Heart left ventricle (tissue), 16 donors: ENCODE data around the gene PTCD1. TPM values are rescaled to one million over a fixed set of nuclear protein-coding genes. Genes with fewer than 3 reads are reported as not detected.

ENCODE experiments used
- ATAC-seq, 4 donors: fragments of 200-7000 bp; cut with Tn5 transposase; one replicate each; pipeline ENCODE4 v1.9.1; 2020 to 2022; ENCODE audit warnings: moderate library complexity in 4 of 4, mild to moderate bottlenecking in 3 of 4, moderate number of reproducible peaks in 1 of 4
- DNase-seq, 5 donors: peaks; one replicate each; pipeline ENCODE4 v3.0.0-alpha.2; 2020
- H3K27ac ChIP-seq, 12 donors: fragments of 200-600 bp; sonication (generic) in 4 of 12; one replicate each; pipeline versions ENCODE4 v1.5.0 to v1.8.0; 2016 to 2022; ENCODE audit warnings: mild to moderate bottlenecking in 2 of 12
- H3K27me3 ChIP-seq, 9 donors: fragments of 200-600 bp; sonication (generic) in 2 of 9; one replicate each; pipeline versions ENCODE4 v1.5.1 to v1.8.0; 2016 to 2022; ENCODE audit warnings: mild to moderate bottlenecking in 3 of 9
- H3K36me3 ChIP-seq, 9 donors: fragments of 200-600 bp; sonication (generic) in 2 of 9; one replicate each; pipeline versions ENCODE4 v1.5.0 to v1.8.0; 2018 to 2022; ENCODE audit warnings: mild to moderate bottlenecking in 2 of 9
- H3K4me1 ChIP-seq, 12 donors: fragments of 200-600 bp; sonication (generic) in 4 of 12; one replicate each; pipeline versions ENCODE4 v1.5.0 to v1.8.0; 2016 to 2022; ENCODE audit warnings: mild to moderate bottlenecking in 3 of 12
- H3K4me3 ChIP-seq, 12 donors: fragments of 200-600 bp; sonication (generic) in 4 of 12; one replicate each; pipeline versions ENCODE4 v1.5.0 to v1.8.0; 2017 to 2022; ENCODE audit warnings: mild to moderate bottlenecking in 9 of 12, moderate library complexity in 4 of 12
- H3K9me3 ChIP-seq, 12 donors: fragments of 200-600 bp; sonication (generic) in 4 of 12; one replicate each; pipeline versions ENCODE4 v1.5.0 to v1.8.0; 2016 to 2022; ENCODE audit warnings: mild to moderate bottlenecking in 1 of 12
- POLR2A ChIP-seq, 2 donors: fragments of 450-650 bp; IDR thresholded peaks; one replicate each; pipeline ENCODE4 v1.6.1; 2017; ENCODE audit warnings: antibody characterized with exemption in 2 of 2, mild to moderate bottlenecking in 2 of 2, moderate library complexity in 2 of 2
- WGBS, 4 donors: extraction: QIAGEN DNeasy Blood & Tissue Kit in 2 of 4; methylation state at CpG; one replicate each; pipeline versions ENCODE4 v1.1.5 to v1.1.7; 2013 to 2018; 5-methylcytosine and 5-hydroxymethylcytosine counted together
- intact Hi-C, 10 donors: fragments of 100-400 bp; cut with DNase I; formaldehyde crosslinking; loops; one replicate each; pipeline versions ENCODE4 v1.11.1 to v1.14.2; 2022
- polyA plus RNA-seq, 2 donors: library from polyadenylated mRNA; stranded (reverse); fragments of 200-250 nt; gene quantifications; one replicate each; pipeline ENCODE4 v1.2.3, GENCODE V29; 2013
- total RNA-seq, 9 donors: library from RNA; depleted of rRNA in 2 of 9; stranded (reverse); fragments of >200 nt in 2 of 9; fragmentation: NEBNext Ultra II Directional in 3 of 9; extraction: Animal tissue kit (Norgen Biotek cat#: 25700) in 3 of 9; gene quantifications; one replicate each; pipeline versions ENCODE4 v1.1.0 to v1.2.4, GENCODE V29; 2016 to 2023
- TF ChIP-seq, protein P1 (sequence below), 12 donors: fragments of 200-600 bp; sonication (generic) in 4 of 12; IDR thresholded peaks; one replicate each; pipeline versions ENCODE4 v1.5.0 to v1.8.0; 2018 to 2022; ENCODE audit warnings: antibody characterized with exemption in 12 of 12, mild to moderate bottlenecking in 5 of 12
- donor health status: ischemic (EF 13 %, LVEDD 7.1; RV severe dilation, severe dysfunction).
- donor health status: healthy with polysubstance abuse.
- donor health status: DM: no; HTN: yes; CAD: no.
- donor health status: DM: no; HTN: no; CAD: no.
- donor health status: ischemic (EF 25% LVEDD 6.9; RV normal size, moderate dysfunction).
- donor health status: ischemic (EF 25% LVEDD 5.7; RV mildly dilated, moderate dysfunction).
- donor health status: healthy.
- donor health status: DM: yes; HTN: yes; CAD: no.
- donor health status: ischemic (EF 35%, LVEDD 5.7; RV mildly dilated, moderate dysfunction).
- donor health status: nonischemic (EF 11% LVEDD 7.7; RV severe dilation, severe dysfunction).
- donor health status: DM: yes; HTN: yes; CAD: no.
- donor health status: PGD.
- donor health status: ischemic (EF 29% LVEDD 5.4; RV normal size, mild dysfunction).
- donor health status: nonischemic (EF 23%, LVEDD 6.1; RV moderate dilation, normal function).

Gene PTCD1
- total and polyA plus RNA-seq, 11 donors: 2.1 to 9.0 (median 3.7) TPM

DNA sequence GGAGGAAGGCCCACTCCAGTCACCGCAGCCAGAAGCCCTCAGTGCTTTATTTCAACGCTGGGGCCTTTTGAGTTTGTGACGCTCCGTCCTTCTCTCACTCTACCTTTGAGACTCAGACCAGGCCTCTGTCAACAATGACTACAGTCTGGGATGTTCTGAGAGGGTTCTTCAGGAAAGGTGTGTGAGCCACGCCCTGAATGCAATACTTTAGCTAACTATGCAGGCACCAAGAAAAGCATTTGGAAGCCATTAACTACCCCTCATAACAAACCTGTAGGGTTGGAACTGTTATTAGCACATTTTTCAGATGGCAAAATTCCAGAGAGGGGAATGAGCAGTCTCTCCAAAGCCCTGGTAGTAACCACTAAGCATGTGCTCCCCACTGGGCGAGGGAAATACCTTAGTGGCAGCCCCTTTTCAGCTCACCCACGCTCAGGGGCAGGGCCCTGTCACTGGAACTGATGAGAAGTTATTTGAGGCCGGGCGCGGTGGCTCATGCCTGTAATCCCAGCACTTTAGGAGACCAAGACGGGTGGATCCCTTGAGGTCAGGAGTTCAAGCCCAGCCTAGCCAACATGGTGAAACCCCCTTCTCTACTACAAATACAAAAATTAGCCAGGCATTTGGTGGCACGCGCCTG is 69.7 kb downstream of the PTCD1 start:
- no peak overlapping the region for H3K27ac ChIP-seq
- DNase-seq: no peak
- H3K4me3 ChIP-seq: no peak overlapping the region
- no peaks in the 10 kb centered on the region for H3K9me3 ChIP-seq
- 93 to 96% (median 95%) methylated on average over 13 of the region's 13 CpGs for WGBS, 4 donors
- no peak for ATAC-seq
- intact Hi-C loops: loop anchor here in 2 of 10 donors (5.0 to 10.0 kb wide), 2 partner anchors 38 to 46 kb away; partner anchors contain the start of genes BUD31 (in 1 of the 2) and PDAP1 (in 1 of the 2)
- no peaks in the 10 kb centered on the region for H3K27me3 ChIP-seq
- peaks cover 0 to 15% (median 5%) of the 10 kb centered on the region in 12 donors for H3K4me1 ChIP-seq
- TF ChIP-seq, protein P1, sequence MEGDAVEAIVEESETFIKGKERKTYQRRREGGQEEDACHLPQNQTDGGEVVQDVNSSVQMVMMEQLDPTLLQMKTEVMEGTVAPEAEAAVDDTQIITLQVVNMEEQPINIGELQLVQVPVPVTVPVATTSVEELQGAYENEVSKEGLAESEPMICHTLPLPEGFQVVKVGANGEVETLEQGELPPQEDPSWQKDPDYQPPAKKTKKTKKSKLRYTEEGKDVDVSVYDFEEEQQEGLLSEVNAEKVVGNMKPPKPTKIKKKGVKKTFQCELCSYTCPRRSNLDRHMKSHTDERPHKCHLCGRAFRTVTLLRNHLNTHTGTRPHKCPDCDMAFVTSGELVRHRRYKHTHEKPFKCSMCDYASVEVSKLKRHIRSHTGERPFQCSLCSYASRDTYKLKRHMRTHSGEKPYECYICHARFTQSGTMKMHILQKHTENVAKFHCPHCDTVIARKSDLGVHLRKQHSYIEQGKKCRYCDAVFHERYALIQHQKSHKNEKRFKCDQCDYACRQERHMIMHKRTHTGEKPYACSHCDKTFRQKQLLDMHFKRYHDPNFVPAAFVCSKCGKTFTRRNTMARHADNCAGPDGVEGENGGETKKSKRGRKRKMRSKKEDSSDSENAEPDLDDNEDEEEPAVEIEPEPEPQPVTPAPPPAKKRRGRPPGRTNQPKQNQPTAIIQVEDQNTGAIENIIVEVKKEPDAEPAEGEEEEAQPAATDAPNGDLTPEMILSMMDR (IDR thresholded peaks at IDR 0.05): no peak
- TF ChIP-seq POLR2A (IDR thresholded peaks at IDR 0.05): no peak
- H3K36me3 ChIP-seq: peaks cover 0 to 52% (median 44%) of the 10 kb centered on the region in 9 donors

Other genes starting within 250 kb of the PTCD1 start
- gene KPNA7, start 230.7 kb downstream of the PTCD1 start, total RNA-seq: not detected
- not detected for gene KPNA7, start 230.7 kb downstream of the PTCD1 start, polyA plus RNA-seq
- gene MYH16, start 166.0 kb downstream of the PTCD1 start, total RNA-seq: not detected
- gene MYH16, start 166.0 kb downstream of the PTCD1 start, polyA plus RNA-seq: not detected
- 100 to 1,000 TPM in 8 of 9 donors, 10 to 100 TPM in 1; 97.1 to 177 (median 146) TPM for gene ARPC1A, start 112.9 kb downstream of the PTCD1 start, total RNA-seq
- gene ARPC1A, start 112.9 kb downstream of the PTCD1 start, polyA plus RNA-seq: 100 to 1,000 TPM; 102 to 208 TPM
- gene ARPC1B, start 64.1 kb downstream of the PTCD1 start, total RNA-seq: 100 to 1,000 TPM in 2 of 9 donors, 10 to 100 TPM in 7; 17.2 to 142 (median 37.1) TPM
- gene ARPC1B, start 64.1 kb downstream of the PTCD1 start, polyA plus RNA-seq: 100 to 1,000 TPM in 1 of 2 donors, 10 to 100 TPM in 1; 32.7 to 136 TPM
- gene PDAP1, start 30.2 kb downstream of the PTCD1 start, total RNA-seq: 100 to 1,000 TPM in 4 of 9 donors, 10 to 100 TPM in 5; 88.7 to 128 (median 98.5) TPM
- 100 to 1,000 TPM; 120 to 309 TPM for gene PDAP1, start 30.2 kb downstream of the PTCD1 start, polyA plus RNA-seq
- gene BUD31, start 29.8 kb downstream of the PTCD1 start, total RNA-seq: 10 to 100 TPM; 26.1 to 63.6 (median 38.9) TPM
- gene BUD31, start 29.8 kb downstream of the PTCD1 start, polyA plus RNA-seq: 10 to 100 TPM; 66.7 to 87.8 TPM
- gene CPSF4, start 145 bp upstream of the PTCD1 start, total RNA-seq: 10 to 100 TPM; 12.7 to 24.8 (median 16.4) TPM
- 10 to 100 TPM; 14.1 to 24.3 TPM for gene CPSF4, start 145 bp upstream of the PTCD1 start, polyA plus RNA-seq
- 1,000 to 10,000 TPM in 2 of 9 donors, 100 to 1,000 TPM in 7; 579 to 6,117 (median 707) TPM for gene ATP5MF, start 27.4 kb upstream of the PTCD1 start, total RNA-seq
- 1,000 to 10,000 TPM; 2,714 to 5,384 TPM for gene ATP5MF, start 27.4 kb upstream of the PTCD1 start, polyA plus RNA-seq
- 1 to 10 TPM; 2.1 to 5.2 (median 3.2) TPM for gene ZNF789, start 34.1 kb upstream of the PTCD1 start, total RNA-seq
- gene ZNF789, start 34.1 kb upstream of the PTCD1 start, polyA plus RNA-seq: 1 to 10 TPM; 3.3 to 4.4 TPM
- 10 to 100 TPM; 12.4 to 23.0 (median 15.2) TPM for gene ZNF394, start 61.5 kb upstream of the PTCD1 start, total RNA-seq
- gene ZNF394, start 61.5 kb upstream of the PTCD1 start, polyA plus RNA-seq: 10 to 100 TPM; 13.9 to 16.0 TPM
- 1 to 10 TPM; 5.6 to 9.6 (median 7.1) TPM for gene ZKSCAN5, start 65.9 kb upstream of the PTCD1 start, total RNA-seq
- 1 to 10 TPM; 2.1 to 5.8 TPM for gene ZKSCAN5, start 65.9 kb upstream of the PTCD1 start, polyA plus RNA-seq
- 1 to 10 TPM; 4.7 to 7.1 (median 5.3) TPM for gene FAM200A, start 113.3 kb upstream of the PTCD1 start, total RNA-seq
- 1 to 10 TPM; 5.8 to 6.6 TPM for gene FAM200A, start 113.3 kb upstream of the PTCD1 start, polyA plus RNA-seq
- 10 to 100 TPM; 26.8 to 48.0 (median 32.8) TPM for gene ZNF655, start 119.8 kb upstream of the PTCD1 start, total RNA-seq
- 10 to 100 TPM; 28.8 to 36.1 TPM for gene ZNF655, start 119.8 kb upstream of the PTCD1 start, polyA plus RNA-seq
- under 1 TPM in 4 of 9 donors, not detected in 5; 0.29 to 0.52 (median 0.51) TPM for gene TMEM225B, start 159.5 kb upstream of the PTCD1 start, total RNA-seq
- under 1 TPM in 1 of 2 donors, not detected in 1; 0.10 TPM for gene TMEM225B, start 159.5 kb upstream of the PTCD1 start, polyA plus RNA-seq
- gene ZSCAN25, start 178.1 kb upstream of the PTCD1 start, total RNA-seq: 10 to 100 TPM in 4 of 9 donors, 1 to 10 TPM in 5; 5.6 to 12.0 (median 8.3) TPM
- gene ZSCAN25, start 178.1 kb upstream of the PTCD1 start, polyA plus RNA-seq: 1 to 10 TPM; 3.4 to 4.0 TPM
- gene CYP3A5, start 241.2 kb upstream of the PTCD1 start, total RNA-seq: under 1 TPM in 3 of 9 donors, not detected in 6; 0.12 to 0.52 (median 0.33) TPM
- under 1 TPM; 0.06 to 0.23 TPM for gene CYP3A5, start 241.2 kb upstream of the PTCD1 start, polyA plus RNA-seq